ENCODE measurements around the gene CENPS. TPM values are rescaled to one million over a fixed set of nuclear protein-coding genes. Genes with fewer than 3 reads are reported as not detected.

The CENPS gene
- total RNA-seq, 1 experiment from 2014 or later = 17.8 TPM

- Histone ChIP-seq H3K4me2 (ENCODE audit: insufficient read depth, insufficient read length, low read length) (no peak within 1 kb of the TSS), H4K8ac (replicated peaks; ENCODE audit: insufficient read length, low read depth, low read length) (no peak within 1 kb of the TSS), H2BK5ac (ENCODE audit: insufficient read length, low read length) (no peak within 1 kb of the TSS), H4K91ac (ENCODE audit: insufficient read length, low read depth, low read length) (no peak within 1 kb of the TSS), H3K27ac (ENCODE audit: insufficient read length, low read depth, low read length) (no peak within 1 kb of the TSS), H3K4ac (ENCODE audit: low read depth, low read length) (no peak within 1 kb of the TSS), H3K18ac (ENCODE audit: insufficient read length, low read depth, low read length) (no peak within 1 kb of the TSS), H4K20me1 (ENCODE audit: control insufficient read depth, insufficient read depth, insufficient read length) (no peaks in the 10 kb centered on the region), H2BK20ac (ENCODE audit: low read depth, low read length, poor library complexity, severe bottlenecking) (no peak within 1 kb of the TSS), H3K27me3 (ENCODE audit: insufficient read depth, low read length) (no peaks in the 10 kb centered on the region), H4K5ac (ENCODE audit: insufficient read length, low read depth, low read length) (no peak within 1 kb of the TSS), H3K56ac (ENCODE audit: insufficient read length, low read depth, low read length) (no peak within 1 kb of the TSS), H3K23me2 (ENCODE audit: insufficient read length, low read depth, low read length, poor library complexity, severe bottlenecking) (no peaks in the 10 kb centered on the region), H3K9ac (ENCODE audit: extremely low read depth, insufficient read length, low read length) (no peak within 1 kb of the TSS), H3K23ac (ENCODE audit: insufficient read length, low read depth, low read length) (no peak within 1 kb of the TSS), H2BK120ac (ENCODE audit: low read depth, low read length, poor library complexity, severe bottlenecking) (no peak within 1 kb of the TSS), H2AK5ac (ENCODE audit: insufficient read length, low read length) (no peak within 1 kb of the TSS), H3K14ac (ENCODE audit: insufficient read depth, low read length) (no peak within 1 kb of the TSS), H2BK15ac (ENCODE audit: low read depth, low read length) (no peak within 1 kb of the TSS), H3K79me2 (ENCODE audit: insufficient read depth, low read length) (no peaks in the 10 kb centered on the region), H3K9me3 (ENCODE audit: control insufficient read depth, low read depth, low read length) (no peaks in the 10 kb centered on the region), H3K4me1 (ENCODE audit: insufficient read depth, low read length) (peaks cover 2% of the 10 kb centered on the region; the same call in 1 of the 2 replicates), H3K79me1 (ENCODE audit: insufficient read depth, low read depth, low read length, poor library complexity, severe bottlenecking) (no peaks in the 10 kb centered on the region), H2BK12ac (ENCODE audit: insufficient read length, low read depth, low read length) (no peak within 1 kb of the TSS), H2AFZ (ENCODE audit: low read length) (no peak within 1 kb of the TSS), H3T11ph (ENCODE audit: low read length) (no peak within 1 kb of the TSS)
- Mint-ChIP-seq H3K36me3 (ENCODE audit: insufficient read depth in 1 of 3, low read depth in 3 of 3) (peaks cover 0 to 14% (median 7%) of the 10 kb centered on the region in 3 experiments; a peak in 5 of 7 replicates), H3K9me3 (peaks cover 0 to 4% of the 10 kb centered on the region in 2 experiments; a peak in 1 of 5 replicates), H3K4me1 (peaks cover 19 to 23% of the 10 kb centered on the region in 2 experiments), H3K27ac (peak within 1 kb of the TSS; percentile 61 to 90 (median 70); a peak in 4 of 7 replicates), H3K27me3 (ENCODE audit: low read depth) (no peaks in the 10 kb centered on the region), H3K4me3 (peak within 1 kb of the TSS in 1 of 2 experiments; percentile 5; a peak in 1 of 5 replicates)
- no peak for DNase-seq
- TF ChIP-seq CTCF (conservative IDR thresholded peaks at IDR 0.05) = no peak
- no CpG with 5 or more reads among the region's 10 CpGs for WGBS (ENCODE audit: extremely low coverage, insufficient read length, low lambda C conversion rate)
Measured at GRCh38 chr1:10449751-10450150, 19.5 kb downstream of the CENPS start, which contains the start of gene CORT. Gene CORT (plus strand): TSS chr1:10450031. CDS start chr1:10450224, 193 bp downstream.
